ENCODE results near the gene SLC22A16. TPM values are rescaled to one million over a fixed set of nuclear protein-coding genes. Genes with fewer than 3 reads are reported as not detected.
"Not testable (repeated sequence)": the region's sequence is repeated elsewhere in the genome, so short reads cannot be mapped to it uniquely, and the experiment has no call there.

The SLC22A16 gene
- polyA plus RNA-seq, 3 donors, result 0.08 to 0.21 TPM; not detected in 1

- 92 to 97% (median 95%) methylated on average over 1 of the region's 1 CpG for WGBS, 3 donors
- H3K27ac ChIP-seq (ENCODE audit: low read depth, low read length), result no peak overlapping the region
These were observed 17.9 kb downstream of the SLC22A16 start for GRCh38 chr6:110458476-110458875.

- H3K27ac ChIP-seq (ENCODE audit: low read depth, low read length), result not testable (repeated sequence)
- WGBS, 3 donors, result 69 to 83% (median 80%) methylated on average over 8 of the region's 8 CpGs
These were observed 18.7 kb downstream of the SLC22A16 start for GRCh38 chr6:110457567-110458175.

- WGBS, 3 donors, result 87 to 96% (median 92%) methylated on average over 3 of the region's 3 CpGs
- no peak overlapping the region for H3K27ac ChIP-seq (ENCODE audit: low read depth, low read length)
These were observed 19.7 kb downstream of the SLC22A16 start for GRCh38 chr6:110456694-110457093.

- no peak overlapping the region for H3K27ac ChIP-seq (ENCODE audit: low read depth, low read length)
- WGBS, 3 donors, result 55 to 70% (median 61%) methylated on average over 4 of the region's 4 CpGs
These were observed 26.9 kb downstream of the SLC22A16 start for GRCh38 chr6:110449541-110449895.

- 43 to 55% (median 43%) methylated on average over 4 of the region's 4 CpGs for WGBS, 3 donors
These were observed 27.4 kb downstream of the SLC22A16 start for GRCh38 chr6:110448846-110449540.

GRCh38 chr6:110447761-110448160, 28.7 kb downstream of the SLC22A16 start:
- H3K27ac ChIP-seq (ENCODE audit: low read depth, low read length), result no peak overlapping the region
- WGBS, 3 donors, result 89 to 96% (median 93%) methylated on average over 3 of the region's 3 CpGs

More at GRCh38 chr6:110448846-110449540, 27.4 kb downstream of the SLC22A16 start:
- H3K27ac ChIP-seq (ENCODE audit: low read depth, low read length), result no peak overlapping the region

GRCh38 chr6:110446405-110446804, 30.0 kb downstream of the SLC22A16 start:
- H3K27ac ChIP-seq (ENCODE audit: low read depth, low read length), result no peak overlapping the region
- 58 to 87% (median 79%) methylated on average over 4 of the region's 4 CpGs for WGBS, 3 donors

GRCh38 chr6:110440026-110440425, 36.4 kb downstream of the SLC22A16 start:
- 72 to 89% (median 88%) methylated on average over 4 of the region's 4 CpGs for WGBS, 3 donors
- H3K27ac ChIP-seq (ENCODE audit: low read depth, low read length), result no peak overlapping the region

GRCh38 chr6:110439356-110439755, 37.1 kb downstream of the SLC22A16 start:
- H3K27ac ChIP-seq (ENCODE audit: low read depth, low read length), result no peak overlapping the region
- 45 to 59% (median 59%) methylated on average over 5 of the region's 5 CpGs for WGBS, 3 donors

- H3K27ac ChIP-seq (ENCODE audit: low read depth, low read length), result no peak overlapping the region
- WGBS, 3 donors, result 85 to 95% (median 91%) methylated on average over 7 of the region's 7 CpGs
These were observed 41.3 kb downstream of the SLC22A16 start for GRCh38 chr6:110434961-110435602.

- WGBS, 3 donors, result 35 to 82% (median 42%) methylated on average over 3 of the region's 3 CpGs
- H3K27ac ChIP-seq (ENCODE audit: low read depth, low read length), result no peak overlapping the region
These were observed 44.0 kb downstream of the SLC22A16 start for GRCh38 chr6:110432285-110432900.

GRCh38 chr6:110430741-110431140, 45.7 kb downstream of the SLC22A16 start:
- WGBS, 3 donors, result 85 to 92% (median 91%) methylated on average over 4 of the region's 4 CpGs
- no peak overlapping the region for H3K27ac ChIP-seq (ENCODE audit: low read depth, low read length)

- WGBS, 3 donors, result 66 to 76% (median 68%) methylated on average over 5 of the region's 5 CpGs
- H3K27ac ChIP-seq (ENCODE audit: low read depth, low read length), result no peak overlapping the region
These were observed 46.2 kb downstream of the SLC22A16 start for GRCh38 chr6:110430236-110430635.

- WGBS, 3 donors, result 86 to 96% (median 95%) methylated on average over 2 of the region's 2 CpGs
- H3K27ac ChIP-seq (ENCODE audit: low read depth, low read length), result no peak overlapping the region
These were observed 48.3 kb downstream of the SLC22A16 start for GRCh38 chr6:110428153-110428552.

GRCh38 chr6:110425816-110426215, 50.6 kb downstream of the SLC22A16 start:
- no peak overlapping the region for H3K27ac ChIP-seq (ENCODE audit: low read depth, low read length)
- WGBS, 3 donors, result 39 to 57% (median 52%) methylated on average over 5 of the region's 5 CpGs

- H3K27ac ChIP-seq (ENCODE audit: low read depth, low read length), result no peak overlapping the region
These were observed 54.0 kb downstream of the SLC22A16 start for GRCh38 chr6:110422444-110422822.

- no peak overlapping the region for H3K27ac ChIP-seq (ENCODE audit: low read depth, low read length)
- WGBS, 3 donors, result 53 to 80% (median 56%) methylated on average over 4 of the region's 4 CpGs
These were observed 54.5 kb downstream of the SLC22A16 start for GRCh38 chr6:110421749-110422443.

- no peak overlapping the region for H3K27ac ChIP-seq (ENCODE audit: low read depth, low read length)
- WGBS, 3 donors, result 62 to 74% (median 72%) methylated on average over 6 of the region's 6 CpGs
These were observed 57.2 kb downstream of the SLC22A16 start for GRCh38 chr6:110419028-110419739.
